Hepatocyte (in vitro differentiated cells): ENCODE results near the gene XPA. TPM values are rescaled to one million over a fixed set of nuclear protein-coding genes. Genes with fewer than 3 reads are reported as not detected.
A peak's percentile ranks its signal among the peaks of the same experiment; 100 is the strongest.

Experiments used
- DNase-seq: peaks from one replicate; pipeline ENCODE4 v3.0.0-alpha.2; 2016; ENCODE audit warnings: low spot score
- H2AFZ ChIP-seq: fragments of 200-600 bp; sonication (generic); 2 replicates; pipeline ENCODE4 v1.6.0; 2016; ENCODE audit warnings: antibody characterized with exemption, mild to moderate bottlenecking
- H3K27ac ChIP-seq: fragments of 200-600 bp; sonication (generic); 2 replicates; pipeline ENCODE4 v1.5.1; 2016; ENCODE audit warnings: mild to moderate bottlenecking
- H3K27me3 ChIP-seq: fragments of 200-600 bp; sonication (generic); 2 replicates; pipeline ENCODE4 v1.6.1; 2016
- H3K36me3 ChIP-seq: fragments of 200-600 bp; sonication (generic); replicated peaks from 2 replicates; pipeline ENCODE4 v1.5.1; 2016; ENCODE audit warnings: low read depth; ENCODE audit not compliant: insufficient read depth
- H3K4me1 ChIP-seq: fragments of 200-600 bp; sonication (generic); 2 replicates; pipeline ENCODE4 v1.5.1; 2016; ENCODE audit warnings: mild to moderate bottlenecking, moderate library complexity; ENCODE audit not compliant: insufficient read depth
- H3K4me2 ChIP-seq: fragments of 200-600 bp; sonication (generic); 2 replicates; pipeline ENCODE4 v1.6.0; 2016
- H3K4me3 ChIP-seq: fragments of 200-600 bp; sonication (generic); 2 replicates; pipeline ENCODE4 v1.5.1; 2016; ENCODE audit warnings: mild to moderate bottlenecking
- H3K79me2 ChIP-seq: fragments of 200-600 bp; sonication (generic); 2 replicates; pipeline ENCODE4 v1.6.0; 2017; ENCODE audit warnings: mild to moderate bottlenecking
- H3K9me2 ChIP-seq: fragments of 200-600 bp; sonication (generic); replicated peaks from 2 replicates; pipeline ENCODE4 v1.6.0; 2017; ENCODE audit warnings: mild to moderate bottlenecking; ENCODE audit not compliant: insufficient read depth
- H3K9me3 ChIP-seq: fragments of 200-600 bp; sonication (generic); 2 replicates; pipeline ENCODE4 v1.5.1; 2016; ENCODE audit warnings: low read depth, mild to moderate bottlenecking
- H4K20me1 ChIP-seq: fragments of 200-600 bp; sonication (generic); 2 replicates; pipeline ENCODE4 v1.6.0; 2016; ENCODE audit warnings: mild to moderate bottlenecking; ENCODE audit not compliant: insufficient read depth, poor library complexity, severe bottlenecking
- CTCF ChIP-seq: fragments of 200-600 bp; sonication (generic); IDR thresholded peaks from 2 replicates; pipeline ENCODE4 v1.5.1; 2016; ENCODE audit warnings: antibody characterized with exemption, mild to moderate bottlenecking; ENCODE audit not compliant: poor library complexity
- EZH2 ChIP-seq: fragments of 200-600 bp; sonication (generic); IDR thresholded peaks from 2 replicates; pipeline ENCODE4 v1.6.1; 2016; ENCODE audit warnings: antibody characterized with exemption, mild to moderate bottlenecking, borderline replicate concordance
- EZH2phosphoT487 ChIP-seq: fragments of 200-600 bp; sonication (generic); IDR thresholded peaks from one replicate; pipeline ENCODE4 v1.6.1; 2018; ENCODE audit warnings: antibody characterized with exemption, mild to moderate bottlenecking, low read depth, moderate library complexity; ENCODE audit not compliant: unreplicated experiment, severe bottlenecking
- WGBS: methylation state at CpG from one replicate; pipeline ENCODE4 v1.1.6; 2016; ENCODE audit warnings: low lambda C conversion rate; ENCODE audit errors: missing lambda C conversion rate; 5-methylcytosine and 5-hydroxymethylcytosine counted together
- polyA plus RNA-seq: library from polyadenylated mRNA; unstranded; fragments of >200 nt; fragmentation: Nextera tagmentation; extraction: Ambion mirVana; gene quantifications from 2 replicates; pipeline ENCODE4 v1.2.1, GENCODE V29; 2016
- total RNA-seq: library from RNA; depleted of rRNA; stranded (reverse); fragments of >200 nt; gene quantifications from 2 replicates; pipeline ENCODE4 v1.2.3, GENCODE V29; 2014

Gene XPA
- total and polyA plus RNA-seq, 2 experiments from 2014 or later = 12.6 to 18.5 TPM

- Histone ChIP-seq H3K4me1 (peaks cover 9% of the 10 kb centered on the region), H4K20me1 (no peaks in the 10 kb centered on the region), H3K9me2 (no peaks in the 10 kb centered on the region), H3K79me2 (peaks cover 63% of the 10 kb centered on the region), H3K27ac (no peak overlapping the region), H3K4me2 (no peak overlapping the region), H3K27me3 (no peaks in the 10 kb centered on the region), H3K9me3 (no peaks in the 10 kb centered on the region), H2AFZ (no peak overlapping the region), H3K4me3 (no peak overlapping the region), H3K36me3 (no peaks in the 10 kb centered on the region)
- TF ChIP-seq EZH2 = no peak
- no peak for TF ChIP-seq EZH2phosphoT487
- TF ChIP-seq CTCF = no peak
- DNase-seq = no peak
These were observed 68.0 kb downstream of the XPA start for GRCh38 chr9:97629156-97629555.

GRCh38 chr9:97628668-97629067 is 68.5 kb downstream of the XPA start:
- Histone ChIP-seq H2AFZ (no peak overlapping the region), H3K4me2 (no peak overlapping the region), H4K20me1 (no peaks in the 10 kb centered on the region), H3K4me3 (no peak overlapping the region), H3K9me3 (no peaks in the 10 kb centered on the region), H3K9me2 (no peaks in the 10 kb centered on the region), H3K79me2 (peaks cover 62% of the 10 kb centered on the region), H3K36me3 (no peaks in the 10 kb centered on the region), H3K27ac (no peak overlapping the region), H3K4me1 (peaks cover 9% of the 10 kb centered on the region), H3K27me3 (no peaks in the 10 kb centered on the region)
- TF ChIP-seq EZH2phosphoT487 = no peak
- no peak for TF ChIP-seq EZH2
- no peak for TF ChIP-seq CTCF
- DNase-seq = no peak
- WGBS = 91% methylated on average over 3 of the region's 3 CpGs

- Histone ChIP-seq H3K9me2 (no peaks in the 10 kb centered on the region), H3K4me3 (no peak overlapping the region), H3K79me2 (peaks cover 62% of the 10 kb centered on the region), H3K4me1 (peaks cover 9% of the 10 kb centered on the region), H3K27me3 (no peaks in the 10 kb centered on the region), H3K36me3 (no peaks in the 10 kb centered on the region), H3K4me2 (peak overlapping the region; percentile 46), H4K20me1 (no peaks in the 10 kb centered on the region), H3K27ac (no peak overlapping the region), H3K9me3 (no peaks in the 10 kb centered on the region), H2AFZ (no peak overlapping the region)
- TF ChIP-seq EZH2phosphoT487 = no peak
- no peak for TF ChIP-seq EZH2
- TF ChIP-seq CTCF = no peak
- DNase-seq = no peak
- WGBS = 70% methylated on average over 5 of the region's 5 CpGs
These were observed 69.5 kb downstream of the XPA start for GRCh38 chr9:97627624-97628023.

- no peaks in the 10 kb centered on the region for H4K20me1 ChIP-seq
- no peaks in the 10 kb centered on the region for H3K9me2 ChIP-seq
- no peak overlapping the region for H3K4me3 ChIP-seq
- 81% methylated on average over 3 of the region's 3 CpGs for WGBS
- H3K27me3 ChIP-seq = no peaks in the 10 kb centered on the region
- H3K4me2 ChIP-seq = no peak overlapping the region
- H3K4me1 ChIP-seq = no peaks in the 10 kb centered on the region
- no peaks in the 10 kb centered on the region for H3K36me3 ChIP-seq
- H3K79me2 ChIP-seq = peaks cover 46% of the 10 kb centered on the region
- no peak for TF ChIP-seq EZH2
- TF ChIP-seq EZH2phosphoT487 = no peak
- TF ChIP-seq CTCF = no peak
- no peak overlapping the region for H3K27ac ChIP-seq
- no peak overlapping the region for H2AFZ ChIP-seq
- no peaks in the 10 kb centered on the region for H3K9me3 ChIP-seq
- DNase-seq = no peak
These were observed 71.5 kb downstream of the XPA start for GRCh38 chr9:97625620-97626019.
